Tibial nerve (tissue), 4 donors: ENCODE results near the gene CRYBG1.

ENCODE experiments used
- EP300 ChIP-seq, 2 donors: sonication (generic); formaldehyde crosslinking; IDR thresholded peaks; one replicate each; pipeline ENCODE4 v1.6.1; 2017; ENCODE audit warnings: antibody characterized with exemption in 2 of 2, mild to moderate bottlenecking in 1 of 2
- POLR2A ChIP-seq, 2 donors: fragments of 450-650 bp; IDR thresholded peaks; one replicate each; pipeline ENCODE4 v1.6.1; 2017; ENCODE audit warnings: antibody characterized with exemption in 2 of 2, mild to moderate bottlenecking in 2 of 2, moderate library complexity in 2 of 2
- TF ChIP-seq, protein P1 (sequence below), 5 experiments: fragments of 200-600 bp in 3 of 5; fragments of 450-650 bp in 2 of 5; sonication (generic) in 3 of 5; IDR thresholded peaks; one replicate each; pipeline ENCODE4 v1.5.1; 2016 to 2019; ENCODE audit warnings: antibody characterized with exemption in 5 of 5, mild to moderate bottlenecking in 3 of 5, moderate library complexity in 2 of 5

DNA sequence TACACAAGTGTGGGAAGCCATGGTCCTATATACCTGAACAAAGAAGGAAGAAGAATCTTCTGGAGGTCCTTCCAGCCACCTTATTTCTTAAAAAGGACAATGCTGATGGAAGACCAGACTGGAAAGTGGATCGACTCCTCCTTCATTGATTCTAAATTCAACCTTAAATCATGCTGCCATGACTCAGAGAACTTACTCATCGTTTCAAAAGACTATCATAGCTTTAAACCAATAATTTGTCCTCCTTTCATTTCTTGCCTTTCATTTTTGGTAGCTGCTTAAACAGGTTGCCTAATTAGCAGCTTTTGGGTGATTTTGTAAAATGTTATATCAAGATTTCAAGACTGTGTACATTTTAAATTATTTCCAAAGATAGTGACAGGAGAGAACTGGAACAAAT, 208.0 kb downstream of the CRYBG1 start:
- TF ChIP-seq, protein P1, sequence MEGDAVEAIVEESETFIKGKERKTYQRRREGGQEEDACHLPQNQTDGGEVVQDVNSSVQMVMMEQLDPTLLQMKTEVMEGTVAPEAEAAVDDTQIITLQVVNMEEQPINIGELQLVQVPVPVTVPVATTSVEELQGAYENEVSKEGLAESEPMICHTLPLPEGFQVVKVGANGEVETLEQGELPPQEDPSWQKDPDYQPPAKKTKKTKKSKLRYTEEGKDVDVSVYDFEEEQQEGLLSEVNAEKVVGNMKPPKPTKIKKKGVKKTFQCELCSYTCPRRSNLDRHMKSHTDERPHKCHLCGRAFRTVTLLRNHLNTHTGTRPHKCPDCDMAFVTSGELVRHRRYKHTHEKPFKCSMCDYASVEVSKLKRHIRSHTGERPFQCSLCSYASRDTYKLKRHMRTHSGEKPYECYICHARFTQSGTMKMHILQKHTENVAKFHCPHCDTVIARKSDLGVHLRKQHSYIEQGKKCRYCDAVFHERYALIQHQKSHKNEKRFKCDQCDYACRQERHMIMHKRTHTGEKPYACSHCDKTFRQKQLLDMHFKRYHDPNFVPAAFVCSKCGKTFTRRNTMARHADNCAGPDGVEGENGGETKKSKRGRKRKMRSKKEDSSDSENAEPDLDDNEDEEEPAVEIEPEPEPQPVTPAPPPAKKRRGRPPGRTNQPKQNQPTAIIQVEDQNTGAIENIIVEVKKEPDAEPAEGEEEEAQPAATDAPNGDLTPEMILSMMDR (IDR thresholded peaks at IDR 0.05), result no peak
- no peak for TF ChIP-seq POLR2A (IDR thresholded peaks at IDR 0.05)
- TF ChIP-seq EP300 (IDR thresholded peaks at IDR 0.05), result no peak
